ENCODE data around the gene CYS1. TPM values are rescaled to one million over a fixed set of nuclear protein-coding genes. Genes with fewer than 3 reads are reported as not detected.

CYS1 gene
- total and polyA plus RNA-seq, 2 of the 13 experiments (the other 11 are each of a cell fraction or from before 2014, with no cell fraction given), result 0.04 TPM; not detected in 1

- peak; percentile 71; the same call in 1 of the 2 replicates for TF ChIP-seq SNAI1 (CRISPR knock-in tag; IDR thresholded peaks at IDR 0.05; ENCODE audit: borderline replicate concordance)
- TF ChIP-seq MAF1 (CRISPR knock-in tag; IDR thresholded peaks at IDR 0.05; ENCODE audit: borderline replicate concordance), result 0 out of 2 replicates have a peak, but pooled peaks have one; percentile 53
- TF ChIP-seq ZNF543 (CRISPR knock-in tag; IDR thresholded peaks at IDR 0.05), result peak; percentile 35; the same call in 1 of the 2 replicates
- TF ChIP-seq ZNF317 (CRISPR knock-in tag; IDR thresholded peaks at IDR 0.05), result peak; percentile 77
- no peak for TF ChIP-seq SRSF9 (IDR thresholded peaks at IDR 0.05; ENCODE audit: borderline replicate concordance, insufficient read depth, low read depth, low read length, poor library complexity, severe bottlenecking)
- TF ChIP-seq ZNF550 (CRISPR knock-in tag; IDR thresholded peaks at IDR 0.05; ENCODE audit: borderline replicate concordance), result peak; percentile 86; the same call in 1 of the 2 replicates
- TF ChIP-seq ZNF792 (CRISPR knock-in tag; IDR thresholded peaks at IDR 0.05), result no peak
- TF ChIP-seq RBM39 (IDR thresholded peaks at IDR 0.05; ENCODE audit: low read depth, low read length, poor library complexity, severe bottlenecking), result peak; percentile 96
- peak; percentile 17; the same call in 1 of the 2 replicates for TF ChIP-seq ZNF331 (CRISPR knock-in tag; IDR thresholded peaks at IDR 0.05)
- peak; percentile 100 for TF ChIP-seq ARID2 (CRISPR knock-in tag; IDR thresholded peaks at IDR 0.05; ENCODE audit: borderline replicate concordance)
- TF ChIP-seq ZNF407 (CRISPR knock-in tag; IDR thresholded peaks at IDR 0.05; ENCODE audit: not compliant biosample characterization), result peak; percentile 86
- no peak for TF ChIP-seq PREB (CRISPR knock-in tag; IDR thresholded peaks at IDR 0.05)
- TF ChIP-seq HOXD1 (CRISPR knock-in tag; IDR thresholded peaks at IDR 0.05), result peak; percentile 96
- TF ChIP-seq MTA1 (CRISPR knock-in tag; IDR thresholded peaks at IDR 0.05; ENCODE audit: borderline replicate concordance), result no peak
- no peak for TF ChIP-seq ZKSCAN1 (IDR thresholded peaks at IDR 0.05; ENCODE audit: low read length)
- TF ChIP-seq ZNF670 (CRISPR knock-in tag; IDR thresholded peaks at IDR 0.05; ENCODE audit: borderline replicate concordance), result 0 out of 2 replicates have a peak, but pooled peaks have one; percentile 27
- TF ChIP-seq NR0B2 (CRISPR knock-in tag; IDR thresholded peaks at IDR 0.05), result peak; percentile 91
- peak; percentile 100 for TF ChIP-seq ZNF724P (CRISPR knock-in tag; IDR thresholded peaks at IDR 0.05; ENCODE audit: borderline replicate concordance)
- TF ChIP-seq ZNF253 (CRISPR knock-in tag; IDR thresholded peaks at IDR 0.05; ENCODE audit: borderline replicate concordance), result peak; percentile 99
- TF ChIP-seq ERF (CRISPR knock-in tag; IDR thresholded peaks at IDR 0.05), result no peak
Measured at GRCh38 chr2:10122500-10123280, 42.5 kb upstream of the CYS1 start, which contains the start of gene RRM2 (continued).

All from HepG2 (cell line).